Erythroblast (primary cell): ENCODE results near the gene CBX2.

Experiments
- GATA1 ChIP-seq: IDR thresholded peaks from 2 replicates; pipeline ENCODE4 v1.6.1; 2011; ENCODE audit warnings: low read depth, mild to moderate bottlenecking, control low read depth, low read length, moderate library complexity
- POLR2A ChIP-seq: IDR thresholded peaks from 2 replicates; pipeline ENCODE4 v1.6.1; 2011; ENCODE audit warnings: mild to moderate bottlenecking, low read length

- TF ChIP-seq POLR2A (no peak), GATA1 (no peak)
These were observed 17.6 kb upstream of the CBX2 start for GRCh38 chr17:79760197-79760906.
